22Rv1 (cell line): Measurements from ENCODE around the gene PBX2.

Source experiments
- ZFX ChIP-seq: fragments of 450-650 bp; IDR thresholded peaks from 2 replicates; pipeline ENCODE4 v1.6.1; 2017; ENCODE audit warnings: antibody characterized with exemption, borderline replicate concordance
- TF ChIP-seq, protein P1 (sequence below): fragments of 450-650 bp; IDR thresholded peaks from 2 replicates; pipeline ENCODE4 v1.5.1; 2017; ENCODE audit warnings: mild to moderate bottlenecking

- TF ChIP-seq, protein P1, sequence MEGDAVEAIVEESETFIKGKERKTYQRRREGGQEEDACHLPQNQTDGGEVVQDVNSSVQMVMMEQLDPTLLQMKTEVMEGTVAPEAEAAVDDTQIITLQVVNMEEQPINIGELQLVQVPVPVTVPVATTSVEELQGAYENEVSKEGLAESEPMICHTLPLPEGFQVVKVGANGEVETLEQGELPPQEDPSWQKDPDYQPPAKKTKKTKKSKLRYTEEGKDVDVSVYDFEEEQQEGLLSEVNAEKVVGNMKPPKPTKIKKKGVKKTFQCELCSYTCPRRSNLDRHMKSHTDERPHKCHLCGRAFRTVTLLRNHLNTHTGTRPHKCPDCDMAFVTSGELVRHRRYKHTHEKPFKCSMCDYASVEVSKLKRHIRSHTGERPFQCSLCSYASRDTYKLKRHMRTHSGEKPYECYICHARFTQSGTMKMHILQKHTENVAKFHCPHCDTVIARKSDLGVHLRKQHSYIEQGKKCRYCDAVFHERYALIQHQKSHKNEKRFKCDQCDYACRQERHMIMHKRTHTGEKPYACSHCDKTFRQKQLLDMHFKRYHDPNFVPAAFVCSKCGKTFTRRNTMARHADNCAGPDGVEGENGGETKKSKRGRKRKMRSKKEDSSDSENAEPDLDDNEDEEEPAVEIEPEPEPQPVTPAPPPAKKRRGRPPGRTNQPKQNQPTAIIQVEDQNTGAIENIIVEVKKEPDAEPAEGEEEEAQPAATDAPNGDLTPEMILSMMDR: no peak
- no peak for TF ChIP-seq ZFX
These were observed 13.4 kb downstream of the PBX2 start for GRCh38 chr6:32176476-32177182.
